T follicular helper cell (primary cell): ENCODE measurements around the gene ADARB1.

Source experiments
- DNase-seq: peaks from one replicate; pipeline ENCODE4 v3.0.0-alpha.2; 2020; ENCODE audit warnings: low read depth

Gene ADARB1

GRCh38 chr21:45075596-45076244, 1.3 kb downstream of the ADARB1 start:
- DNase-seq, result no peak

- no peak for DNase-seq
These were observed 1.9 kb downstream of the ADARB1 start for GRCh38 chr21:45076245-45076711.

GRCh38 chr21:45078371-45078770, 4.0 kb downstream of the ADARB1 start:
- no peak for DNase-seq

- peak; percentile 71 for DNase-seq
These were observed 4.5 kb downstream of the ADARB1 start for GRCh38 chr21:45078877-45079281.

- DNase-seq, result no peak
These were observed 5.0 kb downstream of the ADARB1 start for GRCh38 chr21:45079351-45079750.

GRCh38 chr21:45080232-45080631, 5.9 kb downstream of the ADARB1 start:
- DNase-seq, result no peak

- peak; percentile 39 for DNase-seq
These were observed 6.4 kb downstream of the ADARB1 start for GRCh38 chr21:45080639-45081414.

GRCh38 chr21:45081636-45082035, 7.3 kb downstream of the ADARB1 start:
- no peak for DNase-seq

- DNase-seq, result no peak
These were observed 8.4 kb downstream of the ADARB1 start for GRCh38 chr21:45082736-45083135.

- DNase-seq, result no peak
These were observed 9.7 kb downstream of the ADARB1 start for GRCh38 chr21:45084121-45084520.

GRCh38 chr21:45084881-45085536, 10.6 kb downstream of the ADARB1 start:
- no peak for DNase-seq

GRCh38 chr21:45085700-45086099, 11.3 kb downstream of the ADARB1 start:
- DNase-seq, result no peak

- no peak for DNase-seq
These were observed 12.1 kb downstream of the ADARB1 start for GRCh38 chr21:45086337-45086958.

- DNase-seq, result no peak
These were observed 12.8 kb downstream of the ADARB1 start for GRCh38 chr21:45087022-45087823.

- DNase-seq, result no peak
These were observed 13.7 kb downstream of the ADARB1 start for GRCh38 chr21:45088116-45088515.

- no peak for DNase-seq
These were observed 14.3 kb downstream of the ADARB1 start for GRCh38 chr21:45088729-45089128.

GRCh38 chr21:45089964-45090363, 15.6 kb downstream of the ADARB1 start:
- no peak for DNase-seq

GRCh38 chr21:45090966-45091365, 16.6 kb downstream of the ADARB1 start:
- no peak for DNase-seq

GRCh38 chr21:45091550-45092322, 17.4 kb downstream of the ADARB1 start:
- DNase-seq, result no peak

GRCh38 chr21:45093035-45093532, 18.7 kb downstream of the ADARB1 start:
- DNase-seq, result no peak

GRCh38 chr21:45094412-45094811, 20.0 kb downstream of the ADARB1 start:
- no peak for DNase-seq
